Osteoblast (primary cell): ENCODE results near the gene IL5RA. TPM values are rescaled to one million over a fixed set of nuclear protein-coding genes. Genes with fewer than 3 reads are reported as not detected.

ENCODE experiments used
- DNase-seq: peaks from one replicate; pipeline ENCODE4 v3.0.0; 2011; ENCODE audit warnings: low spot score, mixed read lengths; ENCODE audit not compliant: insufficient read length; ENCODE audit errors: missing footprints
- H2AFZ ChIP-seq: 2 replicates; pipeline ENCODE4 v1.6.0; 2011; ENCODE audit warnings: mild to moderate bottlenecking, low read length
- H3K27ac ChIP-seq: 2 replicates; pipeline ENCODE4 v1.5.1; 2011; ENCODE audit warnings: mild to moderate bottlenecking, low read depth, low read length, moderate library complexity
- H3K27me3 ChIP-seq: 2 replicates; pipeline ENCODE4 v1.6.0; 2012; ENCODE audit warnings: mild to moderate bottlenecking, control low read depth, inconsistent platforms, low read length, moderate library complexity; ENCODE audit not compliant: insufficient read depth
- H3K36me3 ChIP-seq: 2 replicates; pipeline ENCODE4 v1.5.1; 2011; ENCODE audit warnings: mild to moderate bottlenecking, low read length, control low read depth, moderate library complexity; ENCODE audit not compliant: insufficient read depth
- H3K4me1 ChIP-seq: 2 replicates; pipeline ENCODE4 v1.5.1; 2011; ENCODE audit warnings: mild to moderate bottlenecking, low read length, control low read depth, moderate library complexity; ENCODE audit not compliant: insufficient read depth
- H3K4me2 ChIP-seq: 2 replicates; pipeline ENCODE4 v1.6.0; 2011; ENCODE audit warnings: mild to moderate bottlenecking, low read length; ENCODE audit not compliant: insufficient read depth
- H3K4me3 ChIP-seq: fragments of 200-600 bp; sonication (generic); 3 replicates; pipeline ENCODE4 v1.5.1; 2012; ENCODE audit warnings: mild to moderate bottlenecking, low read length, inconsistent platforms; ENCODE audit not compliant: insufficient read depth
- H3K79me2 ChIP-seq: 2 replicates; pipeline ENCODE4 v1.6.0; 2012; ENCODE audit warnings: mild to moderate bottlenecking, low read length, control low read depth, inconsistent platforms; ENCODE audit not compliant: insufficient read depth
- H3K9me3 ChIP-seq: 2 replicates; pipeline ENCODE4 v1.5.1; 2011; ENCODE audit warnings: low read depth, low read length, control low read depth
- H4K20me1 ChIP-seq: 2 replicates; pipeline ENCODE4 v1.6.0; 2012; ENCODE audit warnings: mild to moderate bottlenecking, low read length, control low read depth; ENCODE audit not compliant: insufficient read depth
- total RNA-seq: library from RNA; depleted of rRNA; stranded (reverse); fragments of >200 nt; gene quantifications from 2 replicates; pipeline ENCODE4 v1.2.3, GENCODE V29; 2012
- TF ChIP-seq, protein P1 (sequence below): IDR thresholded peaks from 2 replicates; pipeline ENCODE4 v1.5.1; 2011; ENCODE audit warnings: mild to moderate bottlenecking, low read depth, low read length, moderate library complexity; ENCODE audit errors: extremely low read depth

Gene IL5RA
- total RNA-seq, 1 donor: not detected

DNA sequence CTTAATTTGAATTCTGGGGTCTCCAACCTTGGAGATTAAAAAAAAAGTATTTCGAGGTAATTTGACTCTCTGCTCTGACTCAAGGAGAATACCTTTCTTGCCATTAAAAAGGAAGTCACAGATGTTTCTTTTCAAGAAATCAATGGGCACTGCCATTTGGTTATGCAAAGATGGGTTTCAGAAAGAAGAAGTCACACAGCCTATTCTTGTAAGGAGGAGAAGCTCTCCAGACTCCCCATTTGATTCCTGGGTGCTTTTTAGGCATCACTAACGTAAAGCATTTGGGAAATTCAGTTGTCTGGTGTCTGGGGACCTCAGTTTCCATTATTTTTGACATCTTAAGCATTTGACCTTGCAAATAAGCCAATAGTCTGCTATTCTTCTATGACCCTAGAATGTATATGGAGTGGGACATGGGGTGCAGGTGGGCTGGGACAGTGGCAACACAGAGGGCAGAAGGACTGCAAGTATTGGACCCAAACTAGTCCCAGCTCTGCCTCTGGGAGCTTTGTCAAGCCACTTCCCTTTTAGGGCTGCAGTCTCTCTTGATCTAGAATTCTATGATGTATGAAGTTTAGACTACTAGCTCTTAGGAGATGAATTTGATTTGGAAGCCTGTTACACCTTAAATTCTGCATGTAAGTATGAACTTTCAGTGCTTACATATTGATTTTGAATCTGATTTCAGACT, 27.8 kb downstream of the IL5RA start:
- no peak overlapping the region for H2AFZ ChIP-seq
- H3K9me3 ChIP-seq: no peaks in the 10 kb centered on the region
- no peak overlapping the region for H3K4me2 ChIP-seq
- no peaks in the 10 kb centered on the region for H4K20me1 ChIP-seq
- no peak overlapping the region for H3K27ac ChIP-seq
- TF ChIP-seq, protein P1, sequence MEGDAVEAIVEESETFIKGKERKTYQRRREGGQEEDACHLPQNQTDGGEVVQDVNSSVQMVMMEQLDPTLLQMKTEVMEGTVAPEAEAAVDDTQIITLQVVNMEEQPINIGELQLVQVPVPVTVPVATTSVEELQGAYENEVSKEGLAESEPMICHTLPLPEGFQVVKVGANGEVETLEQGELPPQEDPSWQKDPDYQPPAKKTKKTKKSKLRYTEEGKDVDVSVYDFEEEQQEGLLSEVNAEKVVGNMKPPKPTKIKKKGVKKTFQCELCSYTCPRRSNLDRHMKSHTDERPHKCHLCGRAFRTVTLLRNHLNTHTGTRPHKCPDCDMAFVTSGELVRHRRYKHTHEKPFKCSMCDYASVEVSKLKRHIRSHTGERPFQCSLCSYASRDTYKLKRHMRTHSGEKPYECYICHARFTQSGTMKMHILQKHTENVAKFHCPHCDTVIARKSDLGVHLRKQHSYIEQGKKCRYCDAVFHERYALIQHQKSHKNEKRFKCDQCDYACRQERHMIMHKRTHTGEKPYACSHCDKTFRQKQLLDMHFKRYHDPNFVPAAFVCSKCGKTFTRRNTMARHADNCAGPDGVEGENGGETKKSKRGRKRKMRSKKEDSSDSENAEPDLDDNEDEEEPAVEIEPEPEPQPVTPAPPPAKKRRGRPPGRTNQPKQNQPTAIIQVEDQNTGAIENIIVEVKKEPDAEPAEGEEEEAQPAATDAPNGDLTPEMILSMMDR: no peak
- no peaks in the 10 kb centered on the region for H3K27me3 ChIP-seq
- no peaks in the 10 kb centered on the region for H3K4me1 ChIP-seq
- no peak overlapping the region for H3K4me3 ChIP-seq
- no peak for DNase-seq
- H3K36me3 ChIP-seq: no peaks in the 10 kb centered on the region
- H3K79me2 ChIP-seq: no peaks in the 10 kb centered on the region

- no peak overlapping the region for H3K4me2 ChIP-seq
- no peaks in the 10 kb centered on the region for H4K20me1 ChIP-seq
- no peaks in the 10 kb centered on the region for H3K79me2 ChIP-seq
- TF ChIP-seq, protein P1: no peak
- H3K4me3 ChIP-seq: no peak overlapping the region
- no peaks in the 10 kb centered on the region for H3K4me1 ChIP-seq
- H2AFZ ChIP-seq: no peak overlapping the region
- H3K36me3 ChIP-seq: no peaks in the 10 kb centered on the region
- no peak for DNase-seq
- no peaks in the 10 kb centered on the region for H3K27me3 ChIP-seq
- no peak overlapping the region for H3K27ac ChIP-seq
- no peaks in the 10 kb centered on the region for H3K9me3 ChIP-seq
Measured at GRCh38 chr3:3081381-3082233, 28.6 kb downstream of the IL5RA start.

- Histone ChIP-seq H3K79me2 (no peaks in the 10 kb centered on the region), H4K20me1 (no peaks in the 10 kb centered on the region), H3K36me3 (no peaks in the 10 kb centered on the region), H3K9me3 (no peaks in the 10 kb centered on the region), H3K27ac (no peak overlapping the region), H3K4me2 (no peak overlapping the region), H3K27me3 (no peaks in the 10 kb centered on the region), H2AFZ (no peak overlapping the region), H3K4me1 (no peaks in the 10 kb centered on the region), H3K4me3 (no peak overlapping the region)
- TF ChIP-seq, protein P1: no peak
- no peak for DNase-seq
Measured at GRCh38 chr3:3080309-3080708, 29.9 kb downstream of the IL5RA start.
